NOMO-1 treated with dmso at 0.1 percent for 144 hours (cell line): ENCODE measurements around the gene RPL22L1.
"Not testable (repeated sequence)": the region's sequence is repeated elsewhere in the genome, so short reads cannot be mapped to it uniquely, and the experiment has no call there.

Experiments
- DNase-seq: peaks from one replicate; lab custom pipeline; 2025; ENCODE audit not compliant: unreplicated experiment; lab: John Stamatoyannopoulos, UW

The RPL22L1 gene

GRCh38 chr3:170884109-170884930 lies 14.3 kb upstream of the RPL22L1 start:
- not testable (repeated sequence) for DNase-seq

- DNase-seq = not testable (repeated sequence)
These were observed 8.7 kb upstream of the RPL22L1 start for GRCh38 chr3:170878688-170879087.

- DNase-seq = not testable (repeated sequence)
These were observed 7.3 kb upstream of the RPL22L1 start for GRCh38 chr3:170877311-170877710.

GRCh38 chr3:170876537-170876936 lies 6.5 kb upstream of the RPL22L1 start:
- DNase-seq = no peak

GRCh38 chr3:170869239-170869590 lies 780 bp downstream of the RPL22L1 start:
- no peak for DNase-seq

- DNase-seq = no peak
These were observed 1.3 kb downstream of the RPL22L1 start for GRCh38 chr3:170868577-170869238.

GRCh38 chr3:170867143-170867937 lies 2.7 kb downstream of the RPL22L1 start:
- DNase-seq = no peak

GRCh38 chr3:170866499-170866898 lies 3.5 kb downstream of the RPL22L1 start:
- DNase-seq = no peak

- no peak for DNase-seq
These were observed 4.5 kb downstream of the RPL22L1 start for GRCh38 chr3:170865209-170866094.

- DNase-seq = no peak
These were observed 5.3 kb downstream of the RPL22L1 start for GRCh38 chr3:170864525-170865208.

- DNase-seq = no peak
These were observed 6.2 kb downstream of the RPL22L1 start for GRCh38 chr3:170863816-170864215.

- DNase-seq = no peak
These were observed 7.2 kb downstream of the RPL22L1 start for GRCh38 chr3:170862618-170863374.

GRCh38 chr3:170858599-170858998 lies 11.4 kb downstream of the RPL22L1 start:
- no peak for DNase-seq

GRCh38 chr3:170852324-170852723 lies 17.7 kb downstream of the RPL22L1 start:
- DNase-seq = no peak

GRCh38 chr3:170848292-170848917 lies 21.6 kb downstream of the RPL22L1 start:
- DNase-seq = no peak

- no peak for DNase-seq
These were observed 25.6 kb downstream of the RPL22L1 start for GRCh38 chr3:170844377-170844776.

GRCh38 chr3:170840291-170840859 lies 29.6 kb downstream of the RPL22L1 start:
- DNase-seq = no peak

GRCh38 chr3:170839518-170840100 lies 30.4 kb downstream of the RPL22L1 start:
- no peak for DNase-seq
